GM03348 (cell line): ENCODE results near the gene PHKA2.
"Not testable (repeated sequence)": the region's sequence is repeated elsewhere in the genome, so short reads cannot be mapped to it uniquely, and the experiment has no call there.

Source experiments
- DNase-seq: peaks from one replicate; pipeline ENCODE4 v3.0.0; 2012; ENCODE audit warnings: low spot score

PHKA2 gene, protein sequence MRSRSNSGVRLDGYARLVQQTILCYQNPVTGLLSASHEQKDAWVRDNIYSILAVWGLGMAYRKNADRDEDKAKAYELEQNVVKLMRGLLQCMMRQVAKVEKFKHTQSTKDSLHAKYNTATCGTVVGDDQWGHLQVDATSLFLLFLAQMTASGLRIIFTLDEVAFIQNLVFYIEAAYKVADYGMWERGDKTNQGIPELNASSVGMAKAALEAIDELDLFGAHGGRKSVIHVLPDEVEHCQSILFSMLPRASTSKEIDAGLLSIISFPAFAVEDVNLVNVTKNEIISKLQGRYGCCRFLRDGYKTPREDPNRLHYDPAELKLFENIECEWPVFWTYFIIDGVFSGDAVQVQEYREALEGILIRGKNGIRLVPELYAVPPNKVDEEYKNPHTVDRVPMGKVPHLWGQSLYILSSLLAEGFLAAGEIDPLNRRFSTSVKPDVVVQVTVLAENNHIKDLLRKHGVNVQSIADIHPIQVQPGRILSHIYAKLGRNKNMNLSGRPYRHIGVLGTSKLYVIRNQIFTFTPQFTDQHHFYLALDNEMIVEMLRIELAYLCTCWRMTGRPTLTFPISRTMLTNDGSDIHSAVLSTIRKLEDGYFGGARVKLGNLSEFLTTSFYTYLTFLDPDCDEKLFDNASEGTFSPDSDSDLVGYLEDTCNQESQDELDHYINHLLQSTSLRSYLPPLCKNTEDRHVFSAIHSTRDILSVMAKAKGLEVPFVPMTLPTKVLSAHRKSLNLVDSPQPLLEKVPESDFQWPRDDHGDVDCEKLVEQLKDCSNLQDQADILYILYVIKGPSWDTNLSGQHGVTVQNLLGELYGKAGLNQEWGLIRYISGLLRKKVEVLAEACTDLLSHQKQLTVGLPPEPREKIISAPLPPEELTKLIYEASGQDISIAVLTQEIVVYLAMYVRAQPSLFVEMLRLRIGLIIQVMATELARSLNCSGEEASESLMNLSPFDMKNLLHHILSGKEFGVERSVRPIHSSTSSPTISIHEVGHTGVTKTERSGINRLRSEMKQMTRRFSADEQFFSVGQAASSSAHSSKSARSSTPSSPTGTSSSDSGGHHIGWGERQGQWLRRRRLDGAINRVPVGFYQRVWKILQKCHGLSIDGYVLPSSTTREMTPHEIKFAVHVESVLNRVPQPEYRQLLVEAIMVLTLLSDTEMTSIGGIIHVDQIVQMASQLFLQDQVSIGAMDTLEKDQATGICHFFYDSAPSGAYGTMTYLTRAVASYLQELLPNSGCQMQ

DNA sequence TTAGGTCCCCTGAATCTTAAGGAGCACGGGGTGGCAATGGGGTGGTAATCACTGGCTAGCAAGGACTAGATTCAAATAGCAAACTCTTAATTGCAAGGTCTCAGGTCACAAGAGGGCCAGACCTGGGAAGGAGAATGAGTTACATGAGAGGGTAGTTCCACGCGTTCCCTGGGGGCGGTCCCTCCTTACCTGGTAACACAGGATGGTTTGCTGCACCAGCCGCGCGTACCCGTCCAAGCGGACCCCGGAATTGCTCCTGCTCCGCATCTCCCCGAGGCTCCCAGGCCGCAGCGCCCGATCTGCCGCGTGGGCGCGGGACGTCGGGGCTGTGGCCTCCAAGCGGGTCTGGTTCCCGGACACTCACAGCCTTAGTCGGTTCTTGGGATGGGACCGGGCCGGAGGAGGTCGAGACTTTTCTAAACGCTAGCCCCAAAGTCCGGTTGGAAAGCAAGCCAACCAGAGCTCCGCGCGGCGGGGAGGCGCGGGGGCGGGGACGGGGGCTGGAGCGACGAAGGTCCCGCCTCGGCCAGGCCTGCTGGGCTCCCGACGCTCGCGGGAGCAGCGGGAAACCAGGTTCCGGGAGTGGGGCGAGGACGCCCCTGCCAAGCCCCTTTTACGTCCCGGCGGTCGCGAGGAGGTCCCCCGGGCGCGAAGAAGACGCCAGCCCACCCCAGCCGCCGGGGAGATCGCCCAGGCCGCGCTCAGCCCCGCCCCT, at the start of gene PHKA2:
Gene PHKA2, minus strand, starts transcription at position 449 of the 715 bp plus-strand sequence. Its CDS starts 182 bp downstream, at position 267.
- peak; percentile 79 for DNase-seq

DNA sequence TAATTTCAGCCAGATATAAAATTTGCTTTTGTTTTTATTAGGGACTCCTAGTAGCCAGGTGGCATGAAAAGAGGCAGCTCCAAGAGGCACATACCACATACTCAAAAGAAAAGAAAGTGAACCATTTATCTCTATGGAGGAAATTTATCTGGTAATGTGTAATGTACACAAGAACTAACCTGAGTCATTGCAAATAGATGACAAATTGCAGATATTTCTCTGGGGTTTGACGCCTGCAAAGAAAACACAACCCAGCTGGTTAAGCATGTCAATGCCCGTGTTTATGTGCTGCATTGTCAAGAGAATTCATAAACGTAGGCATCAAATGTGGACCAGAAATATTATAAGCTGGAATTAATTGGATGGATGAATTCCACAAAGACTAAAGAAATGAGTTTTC, 46.9 kb upstream of the PHKA2 start:
- no peak for DNase-seq

DNA sequence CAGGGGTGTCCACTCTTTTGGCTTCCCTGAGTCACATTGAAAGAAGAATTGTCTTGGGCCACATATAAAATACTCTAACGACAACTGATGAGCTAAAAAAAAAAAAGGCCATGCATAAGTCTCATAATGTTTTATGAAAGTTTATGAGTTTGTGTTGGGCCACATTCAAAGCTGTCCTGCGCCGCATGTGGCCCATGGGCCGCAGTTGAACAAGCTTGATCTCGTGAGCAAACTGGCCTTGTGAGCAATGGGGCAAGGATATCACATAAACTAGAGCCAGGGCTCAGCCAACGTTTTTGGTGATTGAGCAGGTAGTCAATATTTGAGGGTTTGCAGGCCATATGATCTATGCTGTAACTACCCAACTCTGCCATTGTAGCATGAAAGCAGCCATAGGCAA, 44.6 kb upstream of the PHKA2 start:
- DNase-seq, result no peak

DNA sequence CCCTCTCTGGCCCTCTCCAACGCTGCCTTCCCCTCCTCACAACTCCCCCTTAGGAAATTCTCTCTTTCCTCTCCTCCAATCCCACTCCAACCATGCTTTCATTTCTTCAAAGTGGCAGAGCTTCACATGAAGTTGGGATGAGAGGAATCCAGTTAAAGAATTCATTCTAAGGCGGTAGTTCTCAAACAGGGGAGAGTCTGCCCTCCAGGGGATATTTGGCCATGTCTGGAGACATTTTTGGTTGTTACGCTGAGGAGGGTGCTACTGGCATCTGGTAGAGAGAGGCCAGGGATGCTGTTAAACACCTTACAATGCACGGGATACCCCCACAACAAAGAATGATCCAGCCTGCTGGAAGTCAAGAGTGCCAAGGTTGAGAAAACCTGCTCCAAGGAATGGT, 40.5 kb upstream of the PHKA2 start:
- DNase-seq, result no peak

DNA sequence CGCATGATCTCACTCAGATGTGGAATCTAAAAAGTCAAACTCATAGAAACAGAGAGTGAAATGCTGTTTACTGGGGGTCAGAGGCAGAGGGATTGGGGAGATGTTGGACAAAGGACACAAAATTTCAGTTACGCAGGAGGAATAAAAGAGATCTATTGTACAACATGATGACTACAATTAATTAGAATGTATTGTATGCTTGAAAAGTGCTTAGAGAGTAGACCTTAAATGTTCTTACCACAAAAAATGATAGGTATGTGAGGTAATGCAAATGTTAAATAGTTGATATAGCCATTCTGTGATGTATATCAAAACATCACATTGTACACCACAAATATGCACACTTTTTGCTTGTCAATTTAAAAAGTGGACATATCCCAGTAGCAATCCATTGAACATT, 36.1 kb upstream of the PHKA2 start:
- no peak for DNase-seq

DNA sequence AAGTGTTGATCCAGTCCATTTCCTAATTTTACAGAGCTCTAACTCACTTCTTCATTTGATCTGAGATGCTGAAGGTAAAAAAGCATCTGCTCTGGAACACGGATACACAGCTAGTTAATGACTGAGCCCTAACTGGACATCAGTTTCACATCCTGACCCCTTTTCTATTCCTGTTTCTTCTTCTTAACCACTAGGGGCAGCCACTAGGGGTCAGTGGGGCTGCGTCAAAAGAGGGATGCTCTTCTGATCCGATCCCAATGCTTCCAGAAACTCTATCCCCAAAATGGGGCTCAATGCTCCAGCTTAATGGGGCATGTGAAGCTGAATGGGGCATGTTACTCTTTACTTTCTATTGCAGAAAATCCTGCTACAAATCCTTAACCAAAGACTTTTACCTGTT, 33.4 kb upstream of the PHKA2 start:
- DNase-seq, result peak; percentile 17

DNA sequence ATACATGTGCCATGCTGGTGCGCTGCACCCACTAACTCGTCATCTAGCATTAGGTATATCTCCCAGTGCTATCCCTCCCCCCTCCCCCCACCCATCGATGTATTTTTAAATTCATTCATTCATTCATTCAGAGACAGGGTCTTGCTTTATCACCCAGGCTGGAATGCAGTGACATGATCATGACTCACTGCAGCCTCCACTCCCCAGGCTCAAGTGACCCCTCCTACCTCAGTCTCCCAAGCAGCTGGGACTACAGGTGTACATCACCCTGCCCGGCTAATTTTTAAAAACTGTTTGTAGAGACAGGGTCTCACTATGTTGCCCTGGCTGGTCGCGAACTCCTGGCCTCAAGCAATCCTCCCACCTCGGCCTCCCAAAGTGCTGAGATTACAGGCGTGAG, 32.7 kb upstream of the PHKA2 start:
- not testable (repeated sequence) for DNase-seq

DNA sequence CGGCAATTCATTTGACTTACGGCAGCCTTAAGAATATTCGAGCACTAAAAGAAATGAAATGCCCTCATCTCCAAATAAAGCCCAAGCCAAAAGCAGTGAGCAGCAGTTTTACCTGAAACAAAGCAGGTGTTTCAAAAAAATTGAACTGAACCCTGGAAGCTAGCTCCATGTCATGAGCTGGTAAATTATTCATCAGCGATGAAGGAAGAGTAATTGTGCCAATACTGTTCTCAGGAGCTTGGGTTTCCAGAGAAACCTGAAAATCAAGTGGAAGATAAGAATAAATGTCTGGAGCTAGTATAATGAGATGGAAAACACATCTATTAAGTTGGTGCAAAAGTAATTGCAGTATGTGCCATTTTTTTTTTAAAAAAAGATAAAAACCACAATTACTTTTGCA, 24.0 kb upstream of the PHKA2 start:
- DNase-seq, result no peak

DNA sequence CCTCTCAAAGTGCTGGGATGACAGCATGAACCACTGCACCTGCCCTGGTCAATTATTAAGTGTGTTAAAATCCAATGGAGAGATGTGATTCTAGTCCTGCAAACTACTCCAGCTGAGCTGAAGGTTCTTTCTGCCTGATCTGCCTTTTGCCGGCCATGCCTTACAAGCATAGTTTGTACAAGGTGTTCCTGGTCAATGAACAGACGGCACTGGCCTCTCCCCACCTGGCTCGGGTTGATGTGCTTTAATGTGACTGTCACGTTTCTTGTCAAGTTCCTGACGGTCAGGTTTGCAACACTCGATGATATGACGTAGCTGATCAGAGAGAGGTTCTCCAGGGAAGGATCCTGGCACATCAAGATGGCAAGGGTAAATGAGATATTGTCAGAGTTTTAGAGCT, 23.1 kb upstream of the PHKA2 start:
- DNase-seq, result no peak

DNA sequence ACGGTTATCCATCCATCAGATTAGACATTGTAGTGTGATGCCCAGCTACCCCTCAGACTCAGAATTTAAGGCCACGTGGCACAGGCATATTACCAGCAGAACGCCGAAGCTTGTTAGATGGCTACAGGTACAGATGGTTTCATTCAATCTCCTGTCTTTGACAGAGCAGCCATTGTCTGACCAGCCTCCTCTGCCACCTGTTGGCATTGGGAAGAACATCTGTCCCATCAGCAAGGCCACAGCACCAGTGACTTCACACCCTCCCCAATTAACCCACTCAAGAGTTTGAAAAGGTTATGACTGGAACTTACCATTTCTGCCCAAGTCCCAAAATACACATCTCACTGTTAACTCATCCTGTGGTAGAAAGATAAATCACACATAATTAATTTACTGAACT, 22.0 kb upstream of the PHKA2 start:
- no peak for DNase-seq

DNA sequence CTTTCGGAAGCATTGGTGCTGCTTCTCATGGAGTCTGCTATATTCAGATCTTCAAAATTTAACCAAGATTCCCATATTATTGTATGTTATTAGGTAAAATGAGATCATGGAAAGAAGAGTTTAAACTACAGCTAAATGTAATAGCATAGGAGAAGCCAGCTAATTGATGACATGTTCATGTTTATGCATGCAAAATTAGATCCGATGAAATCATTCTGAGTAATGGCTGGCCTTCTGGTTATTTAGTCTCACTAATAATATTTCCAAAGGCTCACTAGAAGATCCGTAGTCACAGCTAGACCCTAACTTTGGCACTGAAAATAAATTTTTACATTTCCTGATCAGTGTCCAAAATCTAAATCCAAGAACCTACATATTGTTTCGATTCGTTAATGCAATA, 19.8 kb upstream of the PHKA2 start:
- no peak for DNase-seq

DNA sequence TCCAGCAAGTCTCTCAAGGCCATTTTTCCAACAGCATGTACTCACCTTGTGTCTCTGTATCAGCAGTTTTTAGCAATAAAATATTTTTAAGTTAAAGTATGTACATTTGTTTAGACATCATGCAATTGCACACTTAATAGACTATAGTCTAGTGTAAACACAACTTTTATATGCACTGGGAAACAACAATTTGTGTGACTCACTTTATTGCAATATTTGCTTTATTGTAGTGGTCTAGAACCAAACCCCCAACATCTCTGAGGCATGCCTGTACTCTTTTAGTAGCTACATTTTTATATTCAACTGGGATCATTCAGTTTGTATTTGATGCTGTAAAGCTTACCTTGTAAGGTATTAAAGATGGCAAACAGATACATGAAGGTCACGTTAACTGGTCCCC, 14.7 kb upstream of the PHKA2 start:
- no peak for DNase-seq

DNA sequence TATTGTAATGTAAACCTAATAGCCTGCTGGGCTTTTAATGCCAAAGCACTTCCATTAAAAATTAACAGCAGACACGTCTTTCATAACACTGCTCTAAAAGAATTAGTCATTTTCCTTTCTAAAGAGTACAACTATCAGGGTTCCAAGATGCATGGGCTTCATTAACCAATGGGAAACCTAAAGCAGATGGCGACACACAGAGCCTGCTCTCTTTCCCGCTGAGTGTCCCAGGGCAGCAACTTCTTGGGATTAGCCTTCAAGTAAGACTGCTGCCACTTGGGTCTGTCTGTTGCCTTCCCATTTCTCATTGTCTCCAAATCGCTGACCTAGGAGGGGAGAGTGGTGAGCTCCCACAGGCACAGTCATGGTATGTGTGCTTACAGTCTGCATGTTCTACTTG, 14.0 kb upstream of the PHKA2 start:
- DNase-seq, result peak; percentile 18

DNA sequence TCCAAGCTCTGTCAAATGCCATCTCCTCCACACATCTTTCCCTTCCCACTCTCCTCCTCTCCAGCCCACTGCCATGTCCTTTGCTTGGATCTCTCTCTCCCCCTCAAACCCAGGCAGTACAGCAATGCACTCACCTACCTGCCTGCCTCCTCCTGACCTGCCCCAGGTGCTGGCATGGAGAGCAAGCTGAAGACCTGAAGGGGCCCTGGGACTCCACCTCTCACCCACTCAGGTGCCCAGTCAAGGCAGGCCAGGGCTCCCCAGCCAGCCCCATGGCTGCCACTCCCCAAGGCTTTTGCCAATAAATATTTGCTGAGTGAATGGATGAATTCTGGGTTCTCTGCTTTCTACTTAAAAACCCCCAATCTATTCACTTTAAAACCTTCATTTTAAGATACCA, 12.6 kb upstream of the PHKA2 start:
- no peak for DNase-seq

DNA sequence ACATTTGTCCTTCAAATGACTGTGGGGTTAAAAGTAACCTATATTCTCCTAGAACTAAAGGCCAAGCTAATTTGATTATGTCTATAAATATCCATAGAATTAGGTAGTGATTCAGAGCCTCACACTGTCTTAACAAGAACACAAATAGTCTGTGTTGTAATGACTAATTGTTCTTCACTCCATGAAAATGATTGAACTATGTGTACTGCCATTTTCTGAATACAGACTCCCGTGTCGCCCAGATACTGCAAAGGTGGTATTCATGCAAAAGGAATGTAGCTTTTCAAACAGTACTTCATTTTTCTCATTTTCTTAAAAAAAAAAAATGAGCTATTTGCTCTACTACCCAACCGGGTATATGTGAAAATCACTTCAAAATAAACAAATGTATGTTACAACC, 11.3 kb upstream of the PHKA2 start:
- peak; percentile 36 for DNase-seq

DNA sequence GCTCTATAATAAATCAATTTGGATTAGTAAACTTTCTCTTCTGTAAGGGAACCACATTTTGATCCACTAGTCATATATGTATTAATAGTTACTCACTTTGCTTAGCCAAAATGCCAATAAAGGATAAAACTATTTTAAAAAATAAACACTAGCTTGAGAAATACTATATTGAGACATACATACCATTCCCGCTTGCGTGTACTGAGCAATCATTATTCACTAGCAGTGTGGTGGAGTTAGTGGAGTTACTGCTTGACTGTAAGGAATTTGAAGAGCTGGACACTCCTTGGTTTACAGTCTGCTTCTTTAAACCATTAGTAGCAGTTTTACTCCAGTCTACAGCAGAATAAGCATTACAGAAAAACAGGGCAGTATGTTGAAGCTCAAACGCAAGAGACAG, 10.8 kb upstream of the PHKA2 start:
- DNase-seq, result peak; percentile 43

DNA sequence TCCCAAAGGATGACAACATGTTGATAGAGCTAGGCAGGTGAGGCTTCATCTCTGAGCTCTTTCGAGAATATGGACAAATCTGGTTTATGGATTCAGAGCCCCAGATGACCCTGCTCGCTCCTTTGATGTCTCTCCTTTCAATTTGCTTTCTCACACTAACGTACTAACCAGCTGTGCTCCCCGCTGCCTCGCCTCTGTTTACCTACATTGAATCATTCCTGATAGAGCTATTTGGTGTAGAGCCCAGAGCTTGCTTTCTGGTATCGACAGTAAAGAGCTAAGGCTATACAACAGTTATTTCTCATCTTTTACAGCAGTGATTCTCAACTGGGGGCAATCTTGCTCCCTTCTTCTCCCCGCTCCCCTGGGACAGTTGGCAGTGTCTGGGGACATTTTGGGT, 8.9 kb upstream of the PHKA2 start:
- no peak for DNase-seq

DNA sequence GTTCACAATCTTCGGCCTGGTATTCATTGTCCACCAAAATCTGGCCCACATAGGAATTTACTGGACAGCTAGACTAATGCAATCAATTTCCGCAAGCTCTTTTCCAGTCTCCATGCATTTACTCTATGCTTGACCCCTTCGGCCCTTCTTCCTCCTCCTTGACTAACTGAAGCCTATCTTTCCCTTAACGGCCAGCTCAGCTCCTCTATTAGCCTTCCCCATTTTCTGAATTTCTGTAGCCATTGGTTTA, 1.2 kb upstream of the PHKA2 start:
- DNase-seq, result no peak

DNA sequence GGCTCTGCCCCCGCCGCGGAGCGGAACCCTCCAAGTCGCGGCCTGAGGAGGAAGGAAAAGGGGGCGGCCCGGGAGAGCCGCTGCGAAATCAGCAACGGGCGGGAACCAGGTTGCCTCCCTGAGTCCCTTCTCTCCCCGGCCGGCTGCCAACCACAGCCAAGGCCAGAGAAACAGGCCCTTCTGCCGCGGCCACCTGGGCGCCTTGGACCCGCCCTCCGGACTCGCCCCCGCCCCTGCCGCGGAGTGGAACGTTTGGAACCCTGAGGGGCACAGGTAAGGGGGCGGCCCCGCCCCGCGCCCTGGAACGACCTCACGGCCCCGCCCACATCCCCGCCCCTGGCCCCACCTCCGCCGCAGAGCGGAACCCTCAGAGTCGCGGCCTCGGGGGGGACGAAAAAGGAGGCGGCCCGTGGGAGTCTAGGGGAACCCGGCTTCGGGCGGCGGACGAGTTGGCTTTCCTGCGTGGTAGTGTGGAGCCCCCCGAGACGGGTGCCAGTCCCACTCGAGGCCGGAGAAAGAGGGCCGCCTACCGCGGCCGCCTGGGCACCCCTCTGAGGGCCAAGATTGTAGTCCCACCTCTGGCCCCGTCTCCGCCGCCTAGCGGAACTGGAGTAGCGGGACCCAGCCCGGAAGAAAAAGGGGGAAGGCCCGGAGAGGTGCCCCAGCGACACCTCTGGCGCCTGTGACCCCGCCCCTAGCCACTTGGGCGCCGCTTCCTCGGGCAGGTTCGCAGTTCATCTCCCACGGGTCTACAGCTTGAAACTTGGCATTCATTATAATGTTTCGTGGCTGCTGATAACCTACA, 669 bp upstream of the PHKA2 start:
- peak; percentile 87 for DNase-seq

DNA sequence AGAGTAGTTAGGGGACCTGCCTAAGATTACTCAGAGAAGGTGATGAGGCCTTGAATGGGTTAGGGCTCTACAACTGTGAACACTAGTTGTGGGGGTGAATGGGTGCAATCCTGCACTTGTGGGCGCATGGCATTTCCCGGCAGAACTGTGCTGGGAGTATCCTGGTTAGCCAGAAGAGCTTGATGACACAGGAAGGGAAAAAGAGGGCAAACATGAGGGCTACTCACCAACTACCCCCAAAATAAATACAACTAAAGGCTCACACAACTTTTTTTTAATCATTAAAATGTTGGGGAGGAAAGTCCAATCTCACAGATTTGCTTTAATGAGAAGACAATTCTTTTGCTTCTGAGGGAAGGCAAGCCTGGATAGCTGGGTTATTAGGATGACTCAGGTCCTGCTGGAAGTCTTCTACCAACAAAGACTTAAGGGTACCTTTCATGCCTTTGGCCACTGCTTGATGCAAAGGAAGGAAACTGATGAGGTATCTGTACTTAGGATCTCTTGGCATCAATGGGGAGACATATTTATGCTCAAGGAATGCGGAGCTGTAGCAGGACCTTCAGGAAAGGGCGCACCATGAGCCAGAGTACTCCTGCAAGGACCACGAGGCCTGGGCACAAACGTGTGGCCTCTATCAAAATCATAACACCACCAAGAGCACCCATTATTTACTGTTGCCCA, 2.6 kb downstream of the PHKA2 start:
- no peak for DNase-seq

DNA sequence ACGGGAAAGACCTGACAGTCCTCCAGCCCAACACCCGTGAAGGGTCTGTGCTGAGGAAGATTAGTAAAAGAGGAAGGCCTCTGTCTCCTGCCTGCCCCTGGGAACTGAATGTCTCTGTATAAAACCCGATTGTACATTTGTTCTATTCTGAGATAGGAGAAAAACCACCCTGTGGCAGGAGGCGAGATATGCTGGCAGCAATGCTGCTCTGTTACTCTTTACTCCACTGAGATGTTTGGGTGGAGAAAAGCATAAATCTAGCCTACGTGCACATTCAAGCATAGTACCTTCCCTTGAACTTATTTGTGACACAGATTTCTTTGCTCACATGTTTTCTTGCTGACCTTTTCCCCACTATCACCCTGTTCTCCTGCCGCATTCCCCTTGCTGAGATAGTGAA, 3.7 kb downstream of the PHKA2 start:
- not testable (repeated sequence) for DNase-seq
